IPS-15b (cell line): Measurements from ENCODE around the gene SNRPB2.

ENCODE experiments used
- H3K27me3 ChIP-seq: one replicate; pipeline ENCODE4 v1.6.1; 2013; ENCODE audit warnings: low read length; ENCODE audit not compliant: control insufficient read depth, insufficient read depth
- H3K36me3 ChIP-seq: one replicate; pipeline ENCODE4 v1.6.1; 2013; ENCODE audit warnings: low read length; ENCODE audit not compliant: control insufficient read depth, insufficient read depth
- H3K4me1 ChIP-seq: one replicate; pipeline ENCODE4 v1.6.1; 2013; ENCODE audit warnings: mild to moderate bottlenecking, low read length; ENCODE audit not compliant: control insufficient read depth, insufficient read depth
- H3K4me3 ChIP-seq: one replicate; pipeline ENCODE4 v1.5.1; 2013; ENCODE audit warnings: low read depth, low read length
- H3K9ac ChIP-seq: one replicate; pipeline ENCODE4 v1.6.1; 2013; ENCODE audit warnings: low read depth, mild to moderate bottlenecking, low read length
- H3K9me3 ChIP-seq: one replicate; pipeline ENCODE4 v1.6.1; 2013; ENCODE audit warnings: mild to moderate bottlenecking, low read length; ENCODE audit not compliant: control insufficient read depth, insufficient read depth

Gene SNRPB2

GRCh38 chr20:16761305-16761829, 31.5 kb downstream of the SNRPB2 start:
- Histone ChIP-seq H3K9ac (no peak overlapping the region), H3K36me3 (no peaks in the 10 kb centered on the region), H3K9me3 (no peaks in the 10 kb centered on the region), H3K4me3 (no peak overlapping the region), H3K4me1 (no peaks in the 10 kb centered on the region), H3K27me3 (no peaks in the 10 kb centered on the region)

- no peaks in the 10 kb centered on the region for H3K4me1 ChIP-seq
- no peaks in the 10 kb centered on the region for H3K9me3 ChIP-seq
- no peak overlapping the region for H3K9ac ChIP-seq
- no peaks in the 10 kb centered on the region for H3K36me3 ChIP-seq
- no peak overlapping the region for H3K4me3 ChIP-seq
- no peaks in the 10 kb centered on the region for H3K27me3 ChIP-seq
Measured at GRCh38 chr20:16764560-16764959, 34.7 kb downstream of the SNRPB2 start.

- Histone ChIP-seq H3K4me3 (no peak overlapping the region), H3K36me3 (no peaks in the 10 kb centered on the region), H3K27me3 (no peaks in the 10 kb centered on the region), H3K9ac (no peak overlapping the region), H3K4me1 (no peaks in the 10 kb centered on the region), H3K9me3 (no peaks in the 10 kb centered on the region)
Measured at GRCh38 chr20:16771213-16771612, 41.4 kb downstream of the SNRPB2 start.

- no peaks in the 10 kb centered on the region for H3K4me1 ChIP-seq
Measured at GRCh38 chr20:16775961-16776360, 46.1 kb downstream of the SNRPB2 start.

GRCh38 chr20:16777126-16777525, 47.3 kb downstream of the SNRPB2 start:
- H3K4me3 ChIP-seq: no peak overlapping the region
- no peaks in the 10 kb centered on the region for H3K9me3 ChIP-seq
- no peak overlapping the region for H3K9ac ChIP-seq
- no peaks in the 10 kb centered on the region for H3K36me3 ChIP-seq
- no peaks in the 10 kb centered on the region for H3K4me1 ChIP-seq
- H3K27me3 ChIP-seq: no peaks in the 10 kb centered on the region

More at GRCh38 chr20:16775961-16776360, 46.1 kb downstream of the SNRPB2 start:
- no peaks in the 10 kb centered on the region for H3K9me3 ChIP-seq
- no peaks in the 10 kb centered on the region for H3K36me3 ChIP-seq
- H3K4me3 ChIP-seq: no peak overlapping the region
- H3K27me3 ChIP-seq: no peaks in the 10 kb centered on the region
- no peak overlapping the region for H3K9ac ChIP-seq

- Histone ChIP-seq H3K9ac (no peak overlapping the region), H3K36me3 (no peaks in the 10 kb centered on the region), H3K4me1 (no peaks in the 10 kb centered on the region), H3K9me3 (no peaks in the 10 kb centered on the region), H3K27me3 (no peaks in the 10 kb centered on the region), H3K4me3 (no peak overlapping the region)
Measured at GRCh38 chr20:16778159-16778558, 48.3 kb downstream of the SNRPB2 start.

GRCh38 chr20:16781496-16781895, 51.7 kb downstream of the SNRPB2 start:
- H3K27me3 ChIP-seq: no peaks in the 10 kb centered on the region
- H3K36me3 ChIP-seq: no peaks in the 10 kb centered on the region
- H3K9me3 ChIP-seq: no peaks in the 10 kb centered on the region
- no peaks in the 10 kb centered on the region for H3K4me1 ChIP-seq
- no peak overlapping the region for H3K9ac ChIP-seq
- H3K4me3 ChIP-seq: no peak overlapping the region

GRCh38 chr20:16785226-16785625, 55.4 kb downstream of the SNRPB2 start:
- H3K27me3 ChIP-seq: no peaks in the 10 kb centered on the region
- H3K4me3 ChIP-seq: no peak overlapping the region
- no peaks in the 10 kb centered on the region for H3K4me1 ChIP-seq
- H3K9me3 ChIP-seq: no peaks in the 10 kb centered on the region
- H3K9ac ChIP-seq: no peak overlapping the region
- no peaks in the 10 kb centered on the region for H3K36me3 ChIP-seq
